ENCODE results near the gene ERC2.

Gene ERC2

GRCh38 chr3:55619046-55619808 is 849.0 kb downstream of the ERC2 start:
- no peaks in the 10 kb centered on the region for H3K36me3 ChIP-seq (ENCODE audit: low read depth)
- DNase-seq (ENCODE audit: low spot score): no peak
- no peak for ATAC-seq (ENCODE audit: low read depth)
- TF ChIP-seq CTCF (IDR thresholded peaks at IDR 0.05; ENCODE audit: poor library complexity, severe bottlenecking): no peak
- H3K4me3 ChIP-seq (ENCODE audit: severe bottlenecking): no peak overlapping the region
- H3K4me1 ChIP-seq (ENCODE audit: insufficient read depth, poor library complexity, severe bottlenecking): peaks cover 27% of the 10 kb centered on the region
- H3K27me3 ChIP-seq (ENCODE audit: insufficient read depth, poor library complexity, severe bottlenecking): no peaks in the 10 kb centered on the region
- H3K9me3 ChIP-seq (ENCODE audit: severe bottlenecking): no peaks in the 10 kb centered on the region
- H3K27ac ChIP-seq (ENCODE audit: poor library complexity, severe bottlenecking): peak overlapping the region; percentile 56

- H3K4me1 ChIP-seq (ENCODE audit: insufficient read depth, poor library complexity, severe bottlenecking): peaks cover 21% of the 10 kb centered on the region
- TF ChIP-seq CTCF (IDR thresholded peaks at IDR 0.05; ENCODE audit: poor library complexity, severe bottlenecking): no peak
- ATAC-seq (ENCODE audit: low read depth) (no peak), DNase-seq (ENCODE audit: low spot score) (no peak)
- no peaks in the 10 kb centered on the region for H3K9me3 ChIP-seq (ENCODE audit: severe bottlenecking)
- no peaks in the 10 kb centered on the region for H3K36me3 ChIP-seq (ENCODE audit: low read depth)
- H3K27me3 ChIP-seq (ENCODE audit: insufficient read depth, poor library complexity, severe bottlenecking): no peaks in the 10 kb centered on the region
- no peak overlapping the region for H3K27ac ChIP-seq (ENCODE audit: poor library complexity, severe bottlenecking)
- no peak overlapping the region for H3K4me3 ChIP-seq (ENCODE audit: severe bottlenecking)
Observed at GRCh38 chr3:55617385-55617784, 850.9 kb downstream of the ERC2 start.

GRCh38 chr3:55616803-55617202 is 851.5 kb downstream of the ERC2 start:
- TF ChIP-seq CTCF (IDR thresholded peaks at IDR 0.05; ENCODE audit: poor library complexity, severe bottlenecking): no peak
- DNase-seq (ENCODE audit: low spot score): no peak
- no peaks in the 10 kb centered on the region for H3K36me3 ChIP-seq (ENCODE audit: low read depth)
- no peaks in the 10 kb centered on the region for H3K27me3 ChIP-seq (ENCODE audit: insufficient read depth, poor library complexity, severe bottlenecking)
- H3K4me1 ChIP-seq (ENCODE audit: insufficient read depth, poor library complexity, severe bottlenecking): peaks cover 17% of the 10 kb centered on the region
- ATAC-seq (ENCODE audit: low read depth): no peak
- no peak overlapping the region for H3K27ac ChIP-seq (ENCODE audit: poor library complexity, severe bottlenecking)
- H3K9me3 ChIP-seq (ENCODE audit: severe bottlenecking): no peaks in the 10 kb centered on the region
- H3K4me3 ChIP-seq (ENCODE audit: severe bottlenecking): no peak overlapping the region

- ATAC-seq (ENCODE audit: low read depth): no peak
- no peak for TF ChIP-seq CTCF (IDR thresholded peaks at IDR 0.05; ENCODE audit: poor library complexity, severe bottlenecking)
- Histone ChIP-seq H3K27ac (ENCODE audit: poor library complexity, severe bottlenecking) (no peak overlapping the region), H3K4me1 (ENCODE audit: insufficient read depth, poor library complexity, severe bottlenecking) (peaks cover 13% of the 10 kb centered on the region), H3K27me3 (ENCODE audit: insufficient read depth, poor library complexity, severe bottlenecking) (no peaks in the 10 kb centered on the region), H3K4me3 (ENCODE audit: severe bottlenecking) (no peak overlapping the region), H3K9me3 (ENCODE audit: severe bottlenecking) (no peaks in the 10 kb centered on the region), H3K36me3 (ENCODE audit: low read depth) (no peaks in the 10 kb centered on the region)
- no peak for DNase-seq (ENCODE audit: low spot score)
Observed at GRCh38 chr3:55615694-55616295, 852.5 kb downstream of the ERC2 start.

All from RWPE2 (cell line).